ENCODE measurements around the gene MAPK14. TPM values are rescaled to one million over a fixed set of nuclear protein-coding genes. Genes with fewer than 3 reads are reported as not detected.
"Not testable (repeated sequence)": the region's sequence is repeated elsewhere in the genome, so short reads cannot be mapped to it uniquely, and the experiment has no call there.

Gene MAPK14
- polyA plus RNA-seq, 1 donor = 34.0 TPM

GRCh38 chr6:36121787-36122494 is 94.3 kb downstream of the MAPK14 start:
- no peak for DNase-seq (ENCODE audit: low read depth)

GRCh38 chr6:36122495-36123269 is 95.1 kb downstream of the MAPK14 start:
- DNase-seq (ENCODE audit: low read depth) = no peak

GRCh38 chr6:36123270-36124139 is 95.9 kb downstream of the MAPK14 start:
- DNase-seq (ENCODE audit: low read depth) = no peak

- DNase-seq (ENCODE audit: low read depth) = not testable (repeated sequence)
These were observed 96.7 kb downstream of the MAPK14 start for GRCh38 chr6:36124346-36124745.

- no peak for DNase-seq (ENCODE audit: low read depth)
These were observed 97.3 kb downstream of the MAPK14 start for GRCh38 chr6:36124881-36125280.

GRCh38 chr6:36125575-36125974 is 98.0 kb downstream of the MAPK14 start:
- no peak for DNase-seq (ENCODE audit: low read depth)

GRCh38 chr6:36126121-36126520 is 98.5 kb downstream of the MAPK14 start:
- no peak for DNase-seq (ENCODE audit: low read depth)

- no peak for DNase-seq (ENCODE audit: low read depth)
These were observed 99.2 kb downstream of the MAPK14 start for GRCh38 chr6:36126553-36127458.

- no peak for DNase-seq (ENCODE audit: low read depth)
These were observed 99.9 kb downstream of the MAPK14 start for GRCh38 chr6:36127462-36128016.

- DNase-seq (ENCODE audit: low read depth) = no peak
These were observed 100.5 kb downstream of the MAPK14 start for GRCh38 chr6:36128073-36128472.

GRCh38 chr6:36128793-36129192 is 101.2 kb downstream of the MAPK14 start:
- no peak for DNase-seq (ENCODE audit: low read depth)

GRCh38 chr6:36129334-36129733 is 101.7 kb downstream of the MAPK14 start:
- DNase-seq (ENCODE audit: low read depth) = not testable (repeated sequence)

- no peak for DNase-seq (ENCODE audit: low read depth)
These were observed 102.5 kb downstream of the MAPK14 start, which contains the start of gene MAPK13 for GRCh38 chr6:36129941-36130666. Gene MAPK13, plus strand, starts transcription at chr6:36130513. Its CDS starts 70 bp downstream, at chr6:36130583.

GRCh38 chr6:36130667-36131510 is 103.3 kb downstream of the MAPK14 start:
- DNase-seq (ENCODE audit: low read depth) = no peak

GRCh38 chr6:36131511-36132245 is 104.1 kb downstream of the MAPK14 start:
- DNase-seq (ENCODE audit: low read depth) = no peak

- DNase-seq (ENCODE audit: low read depth) = no peak
These were observed 104.8 kb downstream of the MAPK14 start for GRCh38 chr6:36132246-36132895.

GRCh38 chr6:36133148-36133547 is 105.5 kb downstream of the MAPK14 start:
- no peak for DNase-seq (ENCODE audit: low read depth)

- DNase-seq (ENCODE audit: low read depth) = no peak
These were observed 106.3 kb downstream of the MAPK14 start for GRCh38 chr6:36133912-36134311.

Measured in forelimb muscle (tissue), 1 donor.